HEK293 (cell line): ENCODE results near the gene MYZAP.

Experiments
- INSM2 ChIP-seq: fragments of 450-650 bp; formaldehyde crosslinking; IDR thresholded peaks from 2 replicates; pipeline ENCODE4 v1.5.1; 2016; ENCODE audit warnings: missing biosample characterization, missing genetic modification characterization
- SETDB1 ChIP-seq: IDR thresholded peaks from one replicate; pipeline ENCODE4 v1.6.1; 2017; ENCODE audit warnings: mild to moderate bottlenecking, low read length, moderate library complexity, mixed read lengths; ENCODE audit not compliant: insufficient read length
- ZBTB20 ChIP-seq: fragments of 450-650 bp; formaldehyde crosslinking; IDR thresholded peaks from 2 replicates; pipeline ENCODE4 v1.5.1; 2016; ENCODE audit warnings: missing biosample characterization, missing genetic modification characterization
- ZNF169 ChIP-seq: fragments of 450-650 bp; formaldehyde crosslinking; IDR thresholded peaks from 2 replicates; pipeline ENCODE4 v1.5.1; 2016; ENCODE audit warnings: missing biosample characterization, missing genetic modification characterization
- ZNF510 ChIP-seq: fragments of 450-650 bp; formaldehyde crosslinking; IDR thresholded peaks from 2 replicates; pipeline ENCODE4 v1.5.1; 2018; ENCODE audit warnings: mild to moderate bottlenecking, missing genetic modification characterization, missing biosample characterization; ENCODE audit not compliant: insufficient replicate concordance
- ZNF677 ChIP-seq: fragments of 450-650 bp; IDR thresholded peaks from 2 replicates; pipeline ENCODE4 v1.5.0; 2018; ENCODE audit warnings: missing biosample characterization, mild to moderate bottlenecking, missing genetic modification characterization, moderate library complexity
- ZNF707 ChIP-seq: fragments of 450-650 bp; formaldehyde crosslinking; IDR thresholded peaks from 2 replicates; pipeline ENCODE4 v1.5.1; 2016; ENCODE audit warnings: missing biosample characterization, missing genetic modification characterization

GRCh38 chr15:57684491-57685151 lies 92.9 kb downstream of the MYZAP start:
- TF ChIP-seq ZBTB20 (tag by site-specific recombination) (no peak), SETDB1 (no peak), ZNF510 (tag by site-specific recombination) (no peak), ZNF169 (tag by site-specific recombination) (no peak), ZNF677 (tag by site-specific recombination) (no peak), INSM2 (tag by site-specific recombination) (no peak), ZNF707 (no peak)
